Parathyroid adenoma (tissue), 2 donors: ENCODE results near the gene NFYC.

Experiments
- H2AFZ ChIP-seq: fragments of 300-600 bp; sonication (generic); one replicate; pipeline ENCODE4 v1.7.0; 2017; ENCODE audit warnings: antibody characterized with exemption, mild to moderate bottlenecking
- H3K27ac ChIP-seq: fragments of 300-600 bp; sonication (generic); one replicate; pipeline ENCODE4 v1.7.0; 2017
- H3K27me3 ChIP-seq: fragments of 300-600 bp; sonication (generic); one replicate; pipeline ENCODE4 v1.7.0; 2017; ENCODE audit warnings: low read length; ENCODE audit not compliant: control insufficient read depth, insufficient read depth
- H3K36me3 ChIP-seq: fragments of 300-600 bp; sonication (generic); one replicate; pipeline ENCODE4 v1.7.0; 2017; ENCODE audit warnings: low read length; ENCODE audit not compliant: control insufficient read depth, insufficient read depth
- H3K4me1 ChIP-seq: fragments of 300-600 bp; sonication (generic); one replicate; pipeline ENCODE4 v1.7.0; 2017; ENCODE audit warnings: control low read depth
- H3K4me2 ChIP-seq: fragments of 300-600 bp; sonication (generic); one replicate; pipeline ENCODE4 v1.7.0; 2017; ENCODE audit warnings: low read length
- H3K4me3 ChIP-seq: fragments of 300-600 bp; sonication (generic); one replicate; pipeline ENCODE4 v1.7.0; 2017; ENCODE audit warnings: low read depth, low read length
- H3K79me2 ChIP-seq: fragments of 300-600 bp; sonication (generic); one replicate; pipeline ENCODE4 v1.7.0; 2017; ENCODE audit warnings: control low read depth
- H3K9ac ChIP-seq: fragments of 300-600 bp; sonication (generic); one replicate; pipeline ENCODE4 v1.7.0; 2017; ENCODE audit warnings: mild to moderate bottlenecking
- H3K9me3 ChIP-seq: fragments of 300-600 bp; sonication (generic); one replicate; pipeline ENCODE4 v1.7.0; 2017; ENCODE audit warnings: low read length; ENCODE audit not compliant: control insufficient read depth
- CTCF ChIP-seq: fragments of 300-600 bp; sonication (generic); IDR thresholded peaks from one replicate; pipeline ENCODE4 v1.7.0; 2017; ENCODE audit warnings: antibody characterized with exemption, mild to moderate bottlenecking
- donor health status: primary hyperparathyroidism.

The NFYC gene

GRCh38 chr1:40815420-40815819 lies 123.9 kb downstream of the NFYC start:
- no peak for TF ChIP-seq CTCF
- no peaks in the 10 kb centered on the region for H3K79me2 ChIP-seq
- H3K4me2 ChIP-seq, result no peak overlapping the region
- no peaks in the 10 kb centered on the region for H3K36me3 ChIP-seq
- no peaks in the 10 kb centered on the region for H3K4me1 ChIP-seq
- no peak overlapping the region for H2AFZ ChIP-seq
- no peak overlapping the region for H3K4me3 ChIP-seq
- no peaks in the 10 kb centered on the region for H3K27me3 ChIP-seq
- H3K27ac ChIP-seq, result no peak overlapping the region
- no peaks in the 10 kb centered on the region for H3K9me3 ChIP-seq
- H3K9ac ChIP-seq, result no peak overlapping the region

- no peak overlapping the region for H3K4me2 ChIP-seq
- H2AFZ ChIP-seq, result no peak overlapping the region
- TF ChIP-seq CTCF, result no peak
- no peak overlapping the region for H3K4me3 ChIP-seq
- H3K27me3 ChIP-seq, result no peaks in the 10 kb centered on the region
- no peaks in the 10 kb centered on the region for H3K36me3 ChIP-seq
- H3K27ac ChIP-seq, result no peak overlapping the region
- H3K79me2 ChIP-seq, result no peaks in the 10 kb centered on the region
- no peak overlapping the region for H3K9ac ChIP-seq
- H3K4me1 ChIP-seq, result no peaks in the 10 kb centered on the region
- H3K9me3 ChIP-seq, result no peaks in the 10 kb centered on the region
Measured at GRCh38 chr1:40817791-40818263, 126.3 kb downstream of the NFYC start.

GRCh38 chr1:40818264-40818961 lies 126.9 kb downstream of the NFYC start:
- H3K4me3 ChIP-seq, result no peak overlapping the region
- no peaks in the 10 kb centered on the region for H3K36me3 ChIP-seq
- H3K27ac ChIP-seq, result no peak overlapping the region
- no peaks in the 10 kb centered on the region for H3K27me3 ChIP-seq
- H3K9me3 ChIP-seq, result no peaks in the 10 kb centered on the region
- no peak overlapping the region for H3K9ac ChIP-seq
- H2AFZ ChIP-seq, result no peak overlapping the region
- no peak overlapping the region for H3K4me2 ChIP-seq
- no peaks in the 10 kb centered on the region for H3K4me1 ChIP-seq
- no peaks in the 10 kb centered on the region for H3K79me2 ChIP-seq
- TF ChIP-seq CTCF, result no peak

GRCh38 chr1:40819101-40819500 lies 127.6 kb downstream of the NFYC start:
- no peak for TF ChIP-seq CTCF
- Histone ChIP-seq H3K9ac (no peak overlapping the region), H3K27ac (no peak overlapping the region), H3K4me1 (no peaks in the 10 kb centered on the region), H3K36me3 (no peaks in the 10 kb centered on the region), H3K4me2 (no peak overlapping the region), H2AFZ (no peak overlapping the region), H3K9me3 (no peaks in the 10 kb centered on the region), H3K27me3 (no peaks in the 10 kb centered on the region), H3K79me2 (no peaks in the 10 kb centered on the region), H3K4me3 (no peak overlapping the region)

GRCh38 chr1:40820251-40820797 lies 128.8 kb downstream of the NFYC start:
- Histone ChIP-seq H2AFZ (no peak overlapping the region), H3K27ac (no peak overlapping the region), H3K4me3 (no peak overlapping the region), H3K79me2 (no peaks in the 10 kb centered on the region), H3K4me2 (no peak overlapping the region), H3K36me3 (no peaks in the 10 kb centered on the region), H3K4me1 (no peaks in the 10 kb centered on the region), H3K9ac (no peak overlapping the region), H3K9me3 (no peaks in the 10 kb centered on the region), H3K27me3 (no peaks in the 10 kb centered on the region)
- TF ChIP-seq CTCF, result no peak
